Endodermal cell (in vitro differentiated cells): ENCODE data around the gene SDCCAG8. TPM values are rescaled to one million over a fixed set of nuclear protein-coding genes. Genes with fewer than 3 reads are reported as not detected.

Source experiments
- DNase-seq: peaks from one replicate; pipeline ENCODE4 v3.0.0-alpha.2; 2017
- H3K27ac ChIP-seq: 2 replicates; pipeline ENCODE4 v1.5.1; 2013; ENCODE audit warnings: mild to moderate bottlenecking, low read depth, low read length, moderate library complexity
- H3K27me3 ChIP-seq: 2 replicates; pipeline ENCODE4 v1.6.1; 2013; ENCODE audit warnings: mild to moderate bottlenecking, low read length, moderate library complexity; ENCODE audit not compliant: insufficient read depth, control insufficient read depth, poor library complexity, severe bottlenecking
- H3K36me3 ChIP-seq: 2 replicates; pipeline ENCODE4 v1.7.0; 2013; ENCODE audit warnings: mild to moderate bottlenecking, low read length, moderate library complexity; ENCODE audit not compliant: control insufficient read depth, insufficient read depth
- H3K4me1 ChIP-seq: one replicate; pipeline ENCODE4 v1.7.0; 2013; ENCODE audit warnings: low read length; ENCODE audit not compliant: control insufficient read depth, insufficient read depth
- H3K4me3 ChIP-seq: 2 replicates; pipeline ENCODE4 v1.5.1; 2013; ENCODE audit warnings: mild to moderate bottlenecking, low read length, moderate library complexity
- H3K9ac ChIP-seq: 2 replicates; pipeline ENCODE4 v1.6.1; 2013; ENCODE audit warnings: mild to moderate bottlenecking, low read length, moderate library complexity; ENCODE audit not compliant: poor library complexity, severe bottlenecking; ENCODE audit errors: extremely low read depth
- H3K9me3 ChIP-seq: 2 replicates; pipeline ENCODE4 v1.6.1; 2013; ENCODE audit warnings: mild to moderate bottlenecking, low read length, moderate library complexity; ENCODE audit not compliant: control insufficient read depth
- H3K27ac Mint-ChIP-seq: 2 replicates; pipeline ENCODE4 v1.8.0; 2020; ENCODE audit warnings: mixed read lengths
- H3K27me3 Mint-ChIP-seq: 2 replicates; pipeline ENCODE4 v1.8.0; 2021; ENCODE audit warnings: mild to moderate bottlenecking, mixed read lengths; ENCODE audit not compliant: insufficient read depth
- H3K36me3 Mint-ChIP-seq: 2 replicates; pipeline ENCODE4 v1.8.0; 2020; ENCODE audit warnings: low read depth, mixed read lengths
- H3K4me1 Mint-ChIP-seq: 2 replicates; pipeline ENCODE4 v1.8.0; 2020; ENCODE audit warnings: mixed read lengths
- H3K4me3 Mint-ChIP-seq: 2 replicates; pipeline ENCODE4 v1.8.0; 2020; ENCODE audit warnings: mild to moderate bottlenecking, moderate library complexity, mixed read lengths
- H3K9me3 Mint-ChIP-seq: 2 replicates; pipeline ENCODE4 v1.8.0; 2020; ENCODE audit warnings: mild to moderate bottlenecking, mixed read lengths
- WGBS, 2 experiments: methylation state at CpG; one replicate each; pipeline versions ENCODE4 v1.1.5 to v1.1.7; 2013; ENCODE audit warnings: missing lambda C conversion rate in 2 of 2, mixed read lengths in 1 of 2; ENCODE audit not compliant: insufficient coverage in 1 of 2, insufficient read length in 1 of 2; 5-methylcytosine and 5-hydroxymethylcytosine counted together
- total RNA-seq, 2 donors: library from RNA; stranded (reverse); fragmentation: NEBNext Ultra II Directional in 1 of 2; extraction: Animal tissue kit (Norgen Biotek cat#: 25700) in 1 of 2; gene quantifications; 2 replicates in 1 of 2; 3 replicates in 1 of 2; pipeline ENCODE4 v1.2.1, GENCODE V29; 2021
- TF ChIP-seq, protein P1 (sequence below): fragments of 200-600 bp; sonication (generic); conservative IDR thresholded peaks from 2 replicates; pipeline ENCODE4 v1.5.0; 2021; ENCODE audit warnings: antibody characterized with exemption, mild to moderate bottlenecking

SDCCAG8 gene
- total RNA-seq, 2 donors from 2014 or later, result 19.8 to 27.5 TPM

DNA sequence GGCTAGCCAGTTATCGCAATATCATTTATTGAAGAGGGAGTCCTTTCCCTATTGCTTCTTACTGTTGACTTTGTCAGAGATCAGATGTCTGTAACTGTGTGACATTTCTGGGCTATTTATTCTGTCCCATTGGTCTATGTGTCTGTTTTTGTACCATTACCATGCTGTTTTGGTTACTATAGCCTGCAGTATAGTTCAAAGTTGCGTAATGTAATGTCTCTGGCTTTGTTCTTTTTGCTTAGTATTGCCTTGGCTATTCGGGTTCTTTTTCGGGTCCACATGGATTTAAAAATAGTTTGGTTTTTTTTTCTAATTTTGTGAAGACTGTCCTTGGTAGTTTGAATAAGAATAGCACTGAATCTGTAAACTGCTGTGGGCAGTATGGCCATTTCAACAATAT lies 273.7 kb downstream of the SDCCAG8 start:
- H3K4me1 Mint-ChIP-seq, result peaks cover 7% of the 10 kb centered on the region
- H3K27ac ChIP-seq, result no peak overlapping the region
- H3K4me3 Mint-ChIP-seq, result no peak overlapping the region
- TF ChIP-seq, protein P1, sequence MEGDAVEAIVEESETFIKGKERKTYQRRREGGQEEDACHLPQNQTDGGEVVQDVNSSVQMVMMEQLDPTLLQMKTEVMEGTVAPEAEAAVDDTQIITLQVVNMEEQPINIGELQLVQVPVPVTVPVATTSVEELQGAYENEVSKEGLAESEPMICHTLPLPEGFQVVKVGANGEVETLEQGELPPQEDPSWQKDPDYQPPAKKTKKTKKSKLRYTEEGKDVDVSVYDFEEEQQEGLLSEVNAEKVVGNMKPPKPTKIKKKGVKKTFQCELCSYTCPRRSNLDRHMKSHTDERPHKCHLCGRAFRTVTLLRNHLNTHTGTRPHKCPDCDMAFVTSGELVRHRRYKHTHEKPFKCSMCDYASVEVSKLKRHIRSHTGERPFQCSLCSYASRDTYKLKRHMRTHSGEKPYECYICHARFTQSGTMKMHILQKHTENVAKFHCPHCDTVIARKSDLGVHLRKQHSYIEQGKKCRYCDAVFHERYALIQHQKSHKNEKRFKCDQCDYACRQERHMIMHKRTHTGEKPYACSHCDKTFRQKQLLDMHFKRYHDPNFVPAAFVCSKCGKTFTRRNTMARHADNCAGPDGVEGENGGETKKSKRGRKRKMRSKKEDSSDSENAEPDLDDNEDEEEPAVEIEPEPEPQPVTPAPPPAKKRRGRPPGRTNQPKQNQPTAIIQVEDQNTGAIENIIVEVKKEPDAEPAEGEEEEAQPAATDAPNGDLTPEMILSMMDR, result no peak
- 90 to 100% methylated on average over 2 to 4 of the region's 4 CpGs for WGBS, 2 experiments
- DNase-seq, result no peak
- no peaks in the 10 kb centered on the region for H3K9me3 ChIP-seq
- H3K4me1 ChIP-seq, result no peaks in the 10 kb centered on the region
- H3K4me3 ChIP-seq, result no peak overlapping the region
- H3K27ac Mint-ChIP-seq, result no peak overlapping the region
- no peak overlapping the region for H3K9ac ChIP-seq
- no peaks in the 10 kb centered on the region for H3K36me3 Mint-ChIP-seq
- H3K36me3 ChIP-seq, result no peaks in the 10 kb centered on the region
- H3K27me3 ChIP-seq, result no peaks in the 10 kb centered on the region
- H3K9me3 Mint-ChIP-seq, result peaks cover 3% of the 10 kb centered on the region
- no peaks in the 10 kb centered on the region for H3K27me3 Mint-ChIP-seq

DNA sequence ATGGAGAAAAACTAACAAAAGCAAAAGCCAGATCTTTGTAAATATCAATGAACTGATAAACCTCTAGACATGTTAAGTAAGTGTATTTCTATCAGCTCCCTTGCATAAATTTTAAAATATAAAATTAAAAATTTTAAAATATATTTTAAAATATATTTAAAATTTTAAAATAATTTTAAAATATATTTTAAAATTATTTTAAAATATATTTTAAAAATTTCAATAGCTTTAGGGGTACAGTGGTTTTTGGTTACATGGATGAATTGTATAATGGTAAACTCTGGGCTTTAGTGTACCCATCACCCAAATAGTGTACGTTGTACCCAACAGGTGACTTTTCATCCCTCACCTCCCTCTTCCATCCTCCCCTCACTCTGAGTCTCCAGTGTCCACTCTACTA lies 279.2 kb downstream of the SDCCAG8 start:
- Mint-ChIP-seq H3K36me3 (no peaks in the 10 kb centered on the region), H3K27me3 (no peaks in the 10 kb centered on the region), H3K4me3 (no peak overlapping the region), H3K4me1 (no peaks in the 10 kb centered on the region), H3K27ac (no peak overlapping the region), H3K9me3 (no peaks in the 10 kb centered on the region)
- Histone ChIP-seq H3K27me3 (no peaks in the 10 kb centered on the region), H3K9me3 (no peaks in the 10 kb centered on the region), H3K27ac (no peak overlapping the region), H3K9ac (no peak overlapping the region), H3K4me1 (no peaks in the 10 kb centered on the region), H3K4me3 (no peak overlapping the region), H3K36me3 (no peaks in the 10 kb centered on the region)
- TF ChIP-seq, protein P1, result no peak
- 100% methylated on average over 1 of the region's 1 CpG for WGBS, 2 experiments
- DNase-seq, result no peak

DNA sequence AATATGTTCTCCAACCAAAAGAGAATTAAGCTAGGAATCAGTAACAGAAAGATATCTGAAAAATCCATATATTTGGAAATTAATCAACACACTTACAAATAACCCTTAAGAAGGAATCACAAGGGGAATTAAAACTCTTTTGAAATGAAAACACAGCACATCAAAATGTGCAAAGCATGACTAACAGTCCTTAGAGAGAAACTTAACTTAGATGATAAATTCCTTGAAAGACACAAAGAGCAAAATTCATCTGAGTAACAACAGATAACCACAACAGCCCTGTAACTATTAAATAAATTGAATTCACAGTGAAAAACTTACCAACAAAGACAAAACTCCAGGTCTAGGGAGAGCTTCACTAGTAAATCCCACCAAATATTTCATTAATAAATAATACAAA lies 283.8 kb downstream of the SDCCAG8 start:
- no peaks in the 10 kb centered on the region for H3K4me1 Mint-ChIP-seq
- Histone ChIP-seq H3K4me1 (no peaks in the 10 kb centered on the region), H3K9ac (no peak overlapping the region), H3K9me3 (no peaks in the 10 kb centered on the region), H3K36me3 (no peaks in the 10 kb centered on the region), H3K4me3 (no peak overlapping the region), H3K27ac (no peak overlapping the region), H3K27me3 (no peaks in the 10 kb centered on the region)
- no peaks in the 10 kb centered on the region for H3K9me3 Mint-ChIP-seq
- H3K36me3 Mint-ChIP-seq, result no peaks in the 10 kb centered on the region
- TF ChIP-seq, protein P1, result no peak
- DNase-seq, result no peak
- H3K27me3 Mint-ChIP-seq, result no peaks in the 10 kb centered on the region
- no peak overlapping the region for H3K27ac Mint-ChIP-seq
- H3K4me3 Mint-ChIP-seq, result no peak overlapping the region
